Osteocyte (in vitro differentiated cells): ENCODE data around the gene CMSS1. TPM values are rescaled to one million over a fixed set of nuclear protein-coding genes. Genes with fewer than 3 reads are reported as not detected.

Experiments used
- DNase-seq: peaks from one replicate; pipeline ENCODE4 v3.0.0; 2021; ENCODE audit warnings: mixed read lengths; ENCODE audit not compliant: unreplicated experiment; ENCODE audit errors: extremely low spot score
- H3K27ac Mint-ChIP-seq: one replicate; pipeline ENCODE4 v1.8.0; 2021; ENCODE audit warnings: mild to moderate bottlenecking, mixed read lengths; ENCODE audit not compliant: unreplicated experiment
- H3K27me3 Mint-ChIP-seq: one replicate; pipeline ENCODE4 v1.8.0; 2021; ENCODE audit warnings: mixed read lengths; ENCODE audit not compliant: unreplicated experiment
- H3K36me3 Mint-ChIP-seq: one replicate; pipeline ENCODE4 v1.8.0; 2021; ENCODE audit warnings: mixed read lengths; ENCODE audit not compliant: unreplicated experiment
- H3K4me1 Mint-ChIP-seq: one replicate; pipeline ENCODE4 v1.8.0; 2021; ENCODE audit warnings: mixed read lengths; ENCODE audit not compliant: unreplicated experiment
- H3K4me3 Mint-ChIP-seq: one replicate; pipeline ENCODE4 v1.8.0; 2021; ENCODE audit warnings: mild to moderate bottlenecking, moderate library complexity, mixed read lengths; ENCODE audit not compliant: unreplicated experiment
- H3K9me3 Mint-ChIP-seq: one replicate; pipeline ENCODE4 v1.8.0; 2021; ENCODE audit warnings: mixed read lengths; ENCODE audit not compliant: unreplicated experiment
- CTCF ChIP-seq: fragments of 200-600 bp; sonication (generic); IDR thresholded peaks from 2 replicates; pipeline ENCODE4 v1.5.0; 2021; ENCODE audit warnings: antibody characterized with exemption, mild to moderate bottlenecking, moderate library complexity
- total RNA-seq: library from RNA; stranded (reverse); gene quantifications from 2 replicates; pipeline ENCODE4 v1.2.1, GENCODE V29; 2021

CMSS1 gene
- total RNA-seq, 1 donor from 2014 or later = 38.5 TPM

- H3K36me3 Mint-ChIP-seq = peaks cover 11% of the 10 kb centered on the region
- no peaks in the 10 kb centered on the region for H3K27me3 Mint-ChIP-seq
- TF ChIP-seq CTCF = peak; percentile 22
- peak overlapping the region; percentile 89 for H3K27ac Mint-ChIP-seq
- H3K4me1 Mint-ChIP-seq = peaks cover 55% of the 10 kb centered on the region
- H3K4me3 Mint-ChIP-seq = peak overlapping the region; percentile 86
- H3K9me3 Mint-ChIP-seq = no peaks in the 10 kb centered on the region
- peak; percentile 91 for DNase-seq
Measured at GRCh38 chr3:99875929-99876841, 58.5 kb downstream of the CMSS1 start.

GRCh38 chr3:99877031-99877579 is 59.4 kb downstream of the CMSS1 start:
- H3K27me3 Mint-ChIP-seq = no peaks in the 10 kb centered on the region
- DNase-seq = no peak
- no peak for TF ChIP-seq CTCF
- H3K9me3 Mint-ChIP-seq = no peaks in the 10 kb centered on the region
- H3K36me3 Mint-ChIP-seq = peaks cover 5% of the 10 kb centered on the region
- peak overlapping the region; percentile 89 for H3K27ac Mint-ChIP-seq
- peaks cover 47% of the 10 kb centered on the region for H3K4me1 Mint-ChIP-seq
- peak overlapping the region; percentile 86 for H3K4me3 Mint-ChIP-seq

- no peak for TF ChIP-seq CTCF
- no peak for DNase-seq
- no peak overlapping the region for H3K4me3 Mint-ChIP-seq
- no peak overlapping the region for H3K27ac Mint-ChIP-seq
- H3K9me3 Mint-ChIP-seq = no peaks in the 10 kb centered on the region
- peaks cover 3% of the 10 kb centered on the region for H3K36me3 Mint-ChIP-seq
- H3K4me1 Mint-ChIP-seq = peaks cover 38% of the 10 kb centered on the region
- no peaks in the 10 kb centered on the region for H3K27me3 Mint-ChIP-seq
Measured at GRCh38 chr3:99878005-99878404, 60.3 kb downstream of the CMSS1 start.

DNA sequence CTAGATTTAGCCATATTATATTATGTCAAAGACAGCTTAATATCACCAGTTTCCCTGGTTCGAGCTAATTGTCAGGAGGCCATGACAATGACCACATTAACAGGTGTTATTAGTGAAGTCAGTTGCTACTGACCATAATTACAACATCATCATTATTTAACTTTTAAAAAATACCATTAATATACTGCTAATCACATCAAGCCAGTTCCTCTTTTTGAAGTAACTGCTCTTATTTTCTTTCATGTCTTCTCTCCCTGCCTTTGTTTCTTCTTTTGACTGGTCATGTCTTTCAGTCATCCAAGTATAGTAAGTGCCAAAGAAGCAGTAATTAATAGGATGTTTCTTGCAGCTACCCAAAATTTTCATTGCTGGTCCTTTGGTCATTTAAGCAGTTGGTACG is 61.6 kb downstream of the CMSS1 start:
- no peaks in the 10 kb centered on the region for H3K27me3 Mint-ChIP-seq
- H3K9me3 Mint-ChIP-seq = no peaks in the 10 kb centered on the region
- no peak for DNase-seq
- H3K36me3 Mint-ChIP-seq = no peaks in the 10 kb centered on the region
- H3K4me3 Mint-ChIP-seq = no peak overlapping the region
- peaks cover 25% of the 10 kb centered on the region for H3K4me1 Mint-ChIP-seq
- TF ChIP-seq CTCF = no peak
- H3K27ac Mint-ChIP-seq = no peak overlapping the region

DNA sequence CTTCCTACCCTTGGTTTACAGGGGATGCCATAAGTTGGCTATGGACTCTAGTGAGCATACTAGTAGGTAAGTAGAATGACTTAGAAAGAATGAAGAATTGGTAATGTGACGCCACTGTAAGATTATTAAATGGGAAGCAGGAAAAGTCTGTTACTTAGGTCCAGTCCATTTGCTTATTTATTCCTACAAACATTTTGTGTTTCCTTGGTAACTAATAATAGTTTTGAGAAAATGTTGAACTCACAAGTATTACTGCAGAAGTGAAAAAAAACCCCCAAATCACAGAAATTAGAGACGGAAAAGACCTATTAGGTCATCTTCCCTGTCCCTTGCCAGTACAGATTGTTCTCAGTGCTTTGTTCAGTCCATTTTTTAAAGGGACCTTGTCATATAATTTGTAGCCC is 63.5 kb downstream of the CMSS1 start:
- H3K4me1 Mint-ChIP-seq = peaks cover 19% of the 10 kb centered on the region
- H3K36me3 Mint-ChIP-seq = peaks cover 2% of the 10 kb centered on the region
- no peaks in the 10 kb centered on the region for H3K9me3 Mint-ChIP-seq
- no peaks in the 10 kb centered on the region for H3K27me3 Mint-ChIP-seq
- peak overlapping the region; percentile 61 for H3K27ac Mint-ChIP-seq
- no peak for TF ChIP-seq CTCF
- no peak overlapping the region for H3K4me3 Mint-ChIP-seq
- DNase-seq = no peak
